ENCODE results near the gene MEX3D.
"Not testable (repeated sequence)": the region's sequence is repeated elsewhere in the genome, so short reads cannot be mapped to it uniquely, and the experiment has no call there.

The MEX3D gene

DNA sequence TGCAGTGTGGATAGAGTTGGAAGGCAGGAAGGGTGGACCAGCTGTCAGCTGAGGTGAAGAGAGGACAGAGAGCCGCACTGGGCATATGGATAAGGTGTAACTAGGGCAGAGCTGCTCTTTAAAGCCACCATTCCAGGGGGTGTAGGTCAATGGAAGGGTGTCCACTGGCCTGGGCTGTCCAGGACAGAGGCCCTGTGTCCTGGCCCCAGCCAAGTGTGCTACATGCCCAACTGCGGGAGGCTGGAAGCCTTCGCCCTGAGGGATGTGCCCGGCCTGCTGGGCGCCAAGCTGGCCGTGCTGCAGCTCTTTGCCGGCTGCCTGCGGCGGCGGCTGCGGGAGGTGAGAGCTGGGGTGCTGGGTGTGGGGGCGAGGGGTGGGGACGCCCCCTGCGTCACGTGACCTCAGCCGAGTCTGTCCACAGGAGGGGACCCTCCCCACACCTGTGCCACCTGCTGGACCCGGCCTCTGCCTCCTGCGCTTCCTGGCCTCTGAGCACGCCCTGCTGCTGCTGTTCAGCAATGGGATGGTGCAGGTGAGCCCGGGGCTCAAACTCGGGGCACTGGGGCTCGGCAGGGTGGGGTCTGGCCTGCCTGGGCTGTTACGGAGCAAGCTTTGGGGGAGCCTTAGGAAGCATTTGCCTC lies 34.5 kb downstream of the MEX3D start:
- DNase-seq: no peak

DNA sequence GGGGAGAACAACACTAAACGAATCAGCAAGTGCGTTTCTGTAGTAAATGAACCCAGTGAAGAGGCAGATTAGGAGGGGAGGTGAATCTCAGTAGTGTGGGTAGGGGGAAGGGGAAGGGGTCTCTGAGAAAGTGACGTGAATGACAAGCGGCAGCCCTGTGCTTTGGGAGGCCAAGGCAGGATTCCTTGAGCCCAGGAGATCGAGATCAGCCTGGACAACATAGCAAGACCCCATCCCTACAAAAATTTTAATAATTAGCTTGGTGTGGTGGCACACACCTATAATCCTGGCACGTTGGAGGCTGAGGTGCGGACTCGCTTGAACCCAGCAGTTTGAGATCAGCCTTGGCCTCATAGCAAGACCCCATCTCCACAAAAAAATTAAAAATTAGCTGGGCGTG lies 36.1 kb downstream of the MEX3D start:
- DNase-seq: no peak

DNA sequence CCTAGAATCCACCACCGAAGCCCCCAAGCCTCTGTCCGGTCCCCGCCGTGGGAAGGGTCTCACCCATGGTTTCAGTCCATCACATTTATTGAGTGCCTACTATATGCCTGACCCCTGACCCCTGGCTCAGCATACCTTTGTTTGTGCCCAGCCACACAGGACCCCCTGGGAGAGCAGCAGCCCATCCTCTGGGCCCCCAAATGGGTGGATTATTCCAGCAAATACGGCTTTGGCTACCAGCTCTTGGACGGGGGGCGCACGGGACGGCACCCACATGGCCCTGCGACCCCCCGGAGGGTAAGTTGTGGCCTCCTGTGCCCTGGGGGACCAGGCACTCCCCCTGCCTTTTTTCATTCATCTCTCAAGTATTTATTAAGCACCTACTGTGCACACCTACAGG lies 36.5 kb downstream of the MEX3D start:
- no peak for DNase-seq

DNA sequence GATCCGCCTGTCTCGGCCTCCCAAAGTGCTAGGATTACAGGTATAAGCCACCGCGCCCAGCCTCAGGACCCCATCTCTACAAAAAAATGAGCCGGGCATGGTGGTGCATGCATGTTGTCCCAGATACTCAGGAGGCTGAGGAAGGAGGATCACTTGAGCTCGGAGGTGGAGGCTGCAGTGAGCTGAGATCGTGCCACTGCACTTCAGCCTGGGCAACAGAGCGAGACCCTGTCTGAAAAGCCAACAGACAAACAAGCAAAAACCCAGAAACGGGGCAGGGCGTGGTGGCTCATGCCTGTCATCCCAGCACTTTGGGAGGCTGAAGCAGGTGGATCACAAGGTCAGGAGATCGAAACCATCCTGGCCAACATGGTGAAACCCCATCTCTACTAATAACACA lies 37.3 kb downstream of the MEX3D start:
- DNase-seq: not testable (repeated sequence)

DNA sequence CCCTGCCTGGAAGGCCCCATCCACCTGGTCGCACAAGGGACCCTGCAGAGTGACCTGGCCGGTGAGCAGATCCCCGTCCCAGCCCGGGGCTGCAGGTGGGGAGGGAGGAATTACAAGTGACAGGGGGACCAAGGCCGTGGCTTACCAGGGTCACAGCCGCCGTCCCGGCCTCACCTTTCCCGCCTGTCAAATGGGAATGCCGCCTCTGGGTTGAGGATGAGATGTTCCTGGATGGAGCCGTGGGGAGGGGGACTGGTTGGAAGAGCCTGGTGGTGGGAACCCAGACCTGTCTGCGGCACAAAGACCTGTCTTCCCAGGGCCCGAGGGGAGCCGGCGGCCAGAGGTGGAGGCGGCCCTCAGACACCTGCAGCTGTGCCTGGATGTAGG lies 38.7 kb downstream of the MEX3D start:
- DNase-seq: no peak

DNA sequence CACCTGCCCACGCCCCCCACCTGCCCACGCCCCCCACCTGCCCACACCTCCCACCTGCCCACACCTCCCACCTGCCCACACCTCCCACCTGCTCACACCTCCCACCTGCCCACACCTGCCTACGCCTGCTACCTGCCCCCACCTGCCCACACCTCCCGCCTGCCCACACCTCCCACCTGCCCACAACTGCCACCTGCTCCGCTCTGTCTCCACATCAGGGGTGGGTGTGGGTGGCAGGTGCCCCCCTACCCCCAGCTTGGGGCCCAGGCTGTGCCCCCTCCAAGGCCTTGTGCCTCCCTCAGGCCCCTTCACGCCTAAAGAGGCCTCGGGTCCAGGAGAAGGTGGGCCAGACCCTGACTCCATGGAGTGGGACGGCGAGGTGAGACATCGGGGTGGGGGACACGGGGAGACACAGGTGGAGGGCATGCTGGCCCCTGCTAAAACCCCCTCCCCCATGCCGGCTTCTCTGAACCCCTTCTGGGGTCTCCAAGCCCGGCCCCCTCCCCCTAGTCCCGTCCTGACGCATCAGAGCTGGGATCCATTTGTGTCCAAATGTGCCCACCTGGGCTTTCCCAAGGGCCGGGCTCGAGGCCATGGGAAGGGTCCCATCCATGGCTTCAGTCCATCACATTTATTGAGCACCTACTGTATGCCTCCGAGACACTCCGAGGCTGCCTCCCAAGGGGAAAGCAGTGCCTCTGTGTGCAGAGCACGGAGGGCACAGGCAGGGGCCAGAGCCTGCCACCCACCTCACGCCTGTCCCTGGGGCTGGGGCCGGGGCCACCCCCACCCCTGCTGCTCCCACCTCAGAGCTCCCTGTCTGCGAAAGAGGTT lies 39.3 kb downstream of the MEX3D start:
- DNase-seq: no peak

DNA sequence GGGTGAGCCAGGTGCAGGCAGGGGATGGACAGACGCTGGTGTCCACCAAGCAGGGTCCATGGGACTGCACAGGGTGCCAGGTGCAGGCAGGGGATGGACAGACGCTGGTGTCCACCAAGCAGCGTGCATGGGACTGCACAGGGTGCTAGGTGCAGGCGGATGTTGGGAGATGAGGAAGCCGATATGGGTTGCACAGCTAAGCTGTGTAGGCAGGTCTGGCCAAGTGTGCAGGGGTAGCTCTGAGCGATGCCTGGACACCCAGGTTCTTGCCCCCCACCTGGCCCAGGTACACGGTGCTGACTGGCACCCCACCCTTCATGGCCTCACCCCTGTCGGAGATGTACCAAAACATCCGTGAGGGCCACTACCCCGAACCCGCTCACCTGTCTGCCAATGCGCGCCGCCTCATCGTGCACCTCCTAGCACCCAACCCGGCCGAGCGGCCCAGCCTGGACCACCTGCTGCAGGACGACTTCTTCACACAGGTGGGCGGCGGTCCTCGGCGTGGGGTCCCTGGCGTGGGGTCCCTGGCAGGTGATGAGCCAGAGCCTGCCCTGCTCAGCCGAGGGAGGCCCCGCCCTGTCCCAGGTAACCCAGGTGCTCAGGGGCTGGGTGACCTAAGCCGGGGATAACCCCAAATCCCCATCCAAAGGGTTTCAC lies 40.3 kb downstream of the MEX3D start:
- DNase-seq: no peak

DNA sequence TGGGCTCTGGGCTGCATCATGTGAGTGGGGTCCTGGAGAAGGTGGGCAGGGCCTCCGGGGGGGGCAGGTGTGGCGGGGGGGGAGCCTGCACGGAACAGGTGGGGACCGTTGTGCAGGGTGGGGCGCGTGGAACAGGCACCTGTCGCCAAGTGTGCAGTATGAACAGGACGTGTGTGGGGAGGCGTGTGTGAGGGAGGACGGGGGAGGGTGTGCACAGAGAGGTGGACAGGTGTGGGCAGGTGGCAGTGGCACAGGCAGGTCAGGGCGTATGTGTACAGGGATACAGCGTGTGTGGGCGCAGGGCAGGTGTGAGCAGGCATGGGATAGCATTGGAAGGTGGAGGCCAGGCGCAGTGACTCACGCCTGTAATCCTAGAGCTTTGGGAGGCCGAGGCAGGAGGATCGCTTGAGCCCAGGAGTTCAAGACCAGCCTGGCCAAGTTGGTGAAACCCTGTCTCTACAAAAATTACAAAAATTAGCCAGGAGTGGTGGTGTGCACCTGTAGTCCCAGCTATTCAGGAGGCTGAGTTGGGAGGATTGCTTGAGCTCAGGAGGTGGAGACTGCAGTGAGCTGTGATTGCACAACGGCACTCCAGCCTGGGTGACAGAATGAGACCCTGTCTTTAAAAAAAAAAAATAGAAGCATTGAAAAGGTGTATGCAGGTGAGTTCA lies 41.0 kb downstream of the MEX3D start:
- DNase-seq: no peak

DNA sequence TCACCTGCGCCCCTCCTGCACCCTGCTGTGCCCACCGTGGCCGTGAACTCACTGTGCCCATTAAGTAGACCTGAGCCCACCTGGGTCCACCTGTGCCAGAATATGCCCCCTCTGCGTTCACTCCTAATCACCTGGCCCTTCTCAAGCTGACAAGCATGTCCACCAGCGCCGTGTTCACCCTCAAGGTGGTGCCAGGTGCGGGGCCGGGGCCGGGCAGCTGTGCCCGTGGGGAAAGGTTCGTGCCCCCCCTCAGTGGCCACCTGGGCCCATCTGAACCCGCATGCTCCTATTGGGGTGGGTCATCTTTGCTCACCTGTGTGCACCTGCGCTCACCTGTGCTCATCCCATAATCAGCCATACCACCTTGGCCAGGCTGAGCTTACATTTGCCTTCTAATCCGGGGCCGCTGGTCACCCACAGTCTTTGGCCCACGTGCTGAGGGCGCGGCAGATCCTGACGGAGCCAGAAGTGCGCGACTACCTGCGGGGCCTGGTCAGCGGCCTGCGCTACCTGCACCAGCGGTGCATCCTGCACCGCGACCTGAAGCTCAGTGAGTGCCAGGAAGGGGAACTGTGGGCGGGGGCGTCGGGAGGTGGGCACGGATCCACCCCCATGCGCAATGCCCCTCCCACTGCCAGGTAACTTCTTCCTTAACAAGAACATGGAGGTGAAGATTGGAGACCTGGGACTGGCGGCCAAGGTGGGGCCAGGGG lies 41.9 kb downstream of the MEX3D start:
- DNase-seq: no peak

DNA sequence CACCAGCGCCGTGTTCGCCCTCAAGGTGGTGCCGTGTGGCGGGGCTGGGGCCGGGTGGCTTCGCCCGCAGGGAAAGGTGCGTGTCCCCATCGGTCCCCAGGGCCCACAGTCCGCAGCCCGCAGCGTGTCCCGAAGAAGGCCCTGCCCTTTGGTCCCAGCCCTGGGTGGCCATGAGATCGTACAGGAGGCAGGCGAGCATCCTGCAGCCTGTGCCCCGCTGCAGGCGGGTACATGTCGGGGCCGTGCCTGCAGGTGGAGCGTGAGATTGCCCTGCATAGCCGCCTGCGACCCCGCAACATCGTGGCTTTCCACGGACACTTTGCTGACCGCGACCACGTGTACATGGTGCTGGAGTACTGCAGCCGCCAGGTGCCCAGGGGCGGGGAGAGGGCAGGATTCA lies 42.8 kb downstream of the MEX3D start:
- DNase-seq: no peak

DNA sequence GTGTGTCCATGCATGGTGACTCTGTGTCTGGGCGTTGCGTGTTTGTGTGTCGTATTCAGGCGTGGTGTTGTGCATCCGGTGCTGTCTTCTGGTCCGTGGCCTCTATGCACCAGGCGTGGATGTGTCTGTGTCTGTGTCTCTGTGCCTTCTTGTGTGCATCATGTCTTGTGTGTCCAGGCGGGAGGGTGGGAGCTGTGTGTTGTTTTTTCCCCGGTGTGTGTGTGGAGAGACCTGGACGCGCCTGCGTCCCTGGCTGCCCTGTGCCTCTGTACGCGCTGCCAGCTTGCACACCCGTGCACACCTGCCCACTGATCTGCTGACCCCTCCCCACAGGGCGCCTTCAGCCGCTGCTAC lies 43.2 kb downstream of the MEX3D start:
- DNase-seq: no peak

DNA sequence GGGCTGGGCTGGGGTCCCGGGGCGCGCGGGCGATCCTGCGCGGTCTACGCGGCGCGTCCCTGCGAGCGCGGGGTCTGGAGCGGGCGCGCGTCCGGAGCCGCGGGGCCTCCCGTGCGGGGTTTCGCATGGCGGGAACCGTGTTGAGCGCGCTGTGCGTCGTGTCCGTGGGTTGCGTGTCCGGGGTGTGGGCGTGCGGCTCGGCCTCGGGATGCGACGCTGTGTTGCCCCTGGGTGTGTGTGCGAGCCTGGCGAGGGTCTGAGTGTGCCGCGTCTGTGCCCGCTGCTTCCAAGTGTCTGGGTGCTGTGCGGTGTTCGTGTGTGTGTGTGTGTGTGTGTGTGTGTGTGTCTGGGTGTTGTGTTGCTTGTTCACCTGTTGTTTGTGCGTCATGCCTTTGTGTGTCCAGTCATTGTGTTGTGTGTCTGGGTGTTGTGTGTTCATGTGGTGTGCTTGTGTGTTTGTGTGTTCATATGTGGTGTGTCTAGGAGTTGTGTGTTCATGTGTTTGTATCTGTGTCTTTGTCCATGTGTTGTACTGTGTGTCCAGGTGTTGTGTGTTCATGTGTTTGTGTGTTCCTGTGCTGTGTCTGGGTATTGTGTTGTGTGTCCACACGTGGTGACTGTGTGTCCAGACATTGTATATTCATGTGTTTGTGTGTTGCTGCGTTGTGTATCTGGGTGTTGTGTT lies 43.7 kb downstream of the MEX3D start:
- no peak for DNase-seq

DNA sequence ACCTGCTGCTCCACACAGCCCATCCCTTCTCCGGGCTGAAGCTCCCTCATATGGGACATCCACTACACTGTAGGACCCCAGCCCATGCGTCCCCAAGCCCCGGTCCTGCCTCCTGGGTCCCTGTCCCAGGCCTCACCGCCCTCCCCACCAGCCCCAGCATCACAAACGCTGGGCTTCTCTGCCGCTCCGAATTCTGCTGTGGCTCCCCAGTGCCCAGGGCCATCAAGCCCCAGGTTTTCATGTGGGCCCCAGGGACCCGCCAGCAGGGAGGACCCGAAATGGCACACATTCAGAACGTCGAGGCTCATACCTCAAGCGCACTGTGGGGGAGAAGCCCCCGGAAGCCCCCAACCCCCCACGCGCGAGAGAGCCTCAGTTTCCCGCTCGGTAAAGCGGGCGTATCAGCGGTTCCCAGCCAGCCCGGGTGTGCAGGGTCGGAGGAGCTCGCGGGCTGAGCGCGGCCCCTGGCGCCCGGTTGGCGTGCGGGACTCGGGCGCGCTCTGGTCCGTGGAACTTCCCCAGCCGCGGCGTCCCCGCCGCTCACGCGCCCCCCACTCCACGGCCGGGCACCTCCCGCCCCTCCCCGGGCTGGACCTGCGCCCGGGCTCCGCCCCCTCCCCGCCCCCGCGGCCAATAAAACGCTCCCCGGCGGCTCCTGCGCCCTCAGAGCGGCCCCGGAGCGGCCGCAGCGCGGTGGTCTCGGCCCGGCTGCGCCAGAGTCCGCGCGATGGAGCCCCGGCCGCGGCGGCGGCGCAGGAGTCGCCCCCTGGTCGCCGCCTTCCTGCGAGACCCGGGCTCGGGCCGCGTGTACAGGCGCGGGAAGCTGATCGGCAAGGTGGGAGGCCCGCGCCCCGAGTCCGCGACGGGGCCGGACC lies 44.5 kb downstream of the MEX3D start, which contains the start of gene PLK5:
Gene PLK5, plus strand, starts transcription at position 666 of the 875 bp plus-strand sequence. CDS start 2,920 bp downstream, outside the sequence.
- DNase-seq: no peak

DNA sequence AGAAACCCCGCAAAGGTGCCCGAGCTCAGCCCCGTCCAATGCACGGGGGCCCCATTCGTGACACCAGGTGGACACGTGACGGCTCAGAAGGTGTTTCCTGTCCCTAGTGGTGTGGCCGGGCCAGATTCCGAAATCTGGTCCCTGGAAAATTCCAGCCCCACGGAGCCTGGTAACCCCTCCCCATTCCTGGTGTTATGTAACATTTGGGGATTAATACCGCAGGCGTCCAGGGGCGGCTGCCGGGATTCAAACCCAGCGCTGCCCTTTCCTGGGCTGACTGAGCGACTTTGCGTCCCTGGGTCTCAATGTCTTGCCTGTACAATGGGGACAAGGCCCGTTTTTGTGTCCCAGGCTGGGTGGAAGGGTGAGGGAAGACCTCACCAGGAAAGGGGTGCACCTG lies 45.3 kb downstream of the MEX3D start:
- DNase-seq: no peak

DNA sequence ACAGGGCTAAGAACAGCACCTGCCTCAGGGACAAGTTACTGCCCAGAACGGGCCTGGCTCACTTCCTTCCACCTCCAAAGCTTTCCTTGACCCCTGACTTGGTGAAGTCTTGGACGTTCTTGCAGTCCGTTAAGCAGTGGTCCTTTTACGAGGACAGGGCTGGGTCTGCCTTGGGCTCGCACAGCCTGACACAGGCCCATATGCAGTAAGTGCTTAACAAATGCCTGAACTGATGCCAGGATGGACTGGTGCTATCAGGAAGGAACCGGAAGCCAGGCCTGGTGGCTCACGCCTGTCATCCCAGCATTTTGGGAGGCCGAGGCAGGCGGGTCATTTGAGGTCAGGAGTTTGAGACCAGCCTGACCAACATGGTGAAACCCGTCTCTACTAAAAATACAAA lies 46.1 kb downstream of the MEX3D start:
- DNase-seq: no peak

DNA sequence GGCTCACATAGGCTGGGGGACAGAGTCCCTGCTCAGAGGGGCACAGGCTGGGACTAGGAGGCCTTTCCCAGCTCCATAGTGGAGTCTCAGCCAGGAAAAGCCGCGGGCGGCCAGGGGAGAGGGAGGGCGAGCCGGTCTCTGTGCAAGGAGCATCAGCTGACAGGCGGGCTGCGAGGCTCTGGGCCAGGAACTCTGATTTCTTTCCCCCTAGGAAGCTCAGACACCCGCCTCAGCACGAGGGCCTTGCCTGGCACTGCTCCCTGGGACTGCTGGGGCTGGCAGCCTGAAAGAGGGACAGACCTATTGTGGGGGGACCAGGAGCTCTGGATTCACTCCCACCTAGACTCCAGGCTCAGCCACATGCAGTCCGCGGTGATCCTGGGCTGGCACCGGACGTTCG lies 46.5 kb downstream of the MEX3D start:
- DNase-seq: no peak

DNA sequence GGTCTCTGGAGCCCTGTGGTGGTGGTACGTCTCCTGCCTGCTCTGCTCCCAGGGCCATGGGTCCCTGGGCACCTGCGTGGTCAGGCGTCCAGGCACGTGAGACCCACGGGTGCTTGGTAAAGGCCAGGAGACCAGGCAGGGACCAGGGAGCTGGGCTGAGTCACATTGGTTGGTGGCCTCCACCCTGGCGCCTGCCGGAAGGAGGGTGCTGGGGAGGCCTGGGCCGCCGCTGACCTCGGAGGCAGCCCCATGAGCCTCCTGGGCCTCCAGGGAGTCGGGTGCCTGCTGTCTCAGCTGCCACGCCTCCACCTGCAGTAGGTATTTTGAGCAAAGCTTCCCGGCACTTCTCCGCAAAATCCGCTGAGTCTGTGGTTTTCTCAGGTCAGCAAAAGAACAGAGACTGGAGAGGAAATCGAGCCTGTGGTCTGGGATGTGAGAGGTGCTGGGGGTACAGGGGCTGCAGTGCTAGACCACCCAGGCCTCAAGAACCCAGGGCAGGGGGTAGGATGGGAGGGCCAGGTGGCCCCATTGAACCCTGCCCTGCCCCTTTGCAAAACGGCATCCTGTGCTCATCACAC lies 47.8 kb downstream of the MEX3D start:
- no peak for DNase-seq

DNA sequence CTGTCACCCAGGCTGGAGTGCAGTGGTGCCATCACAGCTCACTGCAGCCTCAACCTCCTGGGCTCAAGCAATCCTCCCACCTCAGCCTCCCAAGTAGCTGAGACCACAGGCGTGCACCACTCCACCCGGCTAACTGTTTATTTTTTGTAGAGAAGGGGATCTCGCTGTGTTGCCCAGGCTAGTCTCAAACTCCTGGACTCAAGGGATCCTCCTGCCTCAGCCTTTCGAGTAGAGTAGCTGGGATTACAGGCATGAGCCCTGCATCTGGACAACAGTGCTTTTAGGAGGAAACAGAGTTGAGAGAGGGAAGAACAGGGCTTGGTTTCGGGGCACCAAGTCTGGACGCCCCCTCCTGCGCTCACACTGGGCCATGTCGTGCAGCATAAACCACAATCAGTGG lies 48.3 kb downstream of the MEX3D start:
- DNase-seq: not testable (repeated sequence)

DNA sequence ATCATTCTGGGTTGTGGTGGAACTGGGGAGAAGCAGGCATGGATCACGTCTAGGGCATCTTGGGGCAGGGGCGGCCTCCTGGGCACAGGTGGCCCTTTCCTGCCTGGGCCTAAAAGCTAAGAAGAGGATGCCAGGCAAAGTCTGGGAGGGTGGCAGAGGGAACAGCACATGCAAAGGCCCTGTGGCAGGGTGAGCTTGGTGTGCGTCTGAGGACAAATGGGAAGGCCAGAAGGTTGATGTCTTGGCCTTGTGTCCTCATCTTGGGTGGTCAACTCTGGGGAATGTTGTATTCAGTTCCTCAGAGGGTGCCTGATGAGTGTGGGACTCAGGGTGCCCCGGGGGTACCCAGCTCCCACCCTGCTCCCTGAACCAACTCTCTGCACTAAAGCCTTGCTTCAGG lies 49.7 kb downstream of the MEX3D start:
- DNase-seq: no peak

DNA sequence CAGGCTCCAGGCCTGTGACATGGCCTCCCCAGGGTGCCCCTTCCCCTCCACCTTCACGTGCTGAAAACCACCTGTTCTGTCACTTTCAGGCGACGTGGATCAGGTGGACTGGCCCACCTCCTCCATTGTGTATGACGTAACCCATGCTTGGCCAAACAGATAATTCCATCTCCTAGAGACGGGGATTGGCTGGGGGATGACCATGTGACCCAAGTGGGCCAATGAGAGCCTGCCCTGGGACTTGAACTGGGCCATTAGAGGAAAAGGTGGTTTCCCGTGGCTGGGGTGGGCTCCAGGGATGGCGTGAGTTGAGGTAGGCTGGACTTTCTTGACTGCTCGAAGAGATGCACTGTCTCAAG lies 51.8 kb downstream of the MEX3D start:
- no peak for DNase-seq
